ENCODE results near the gene MRPS34. TPM values are rescaled to one million over a fixed set of nuclear protein-coding genes. Genes with fewer than 3 reads are reported as not detected.

The MRPS34 gene
- total and polyA plus RNA-seq, 4 donors = 42.4 to 100 (median 58.7) TPM

DNA sequence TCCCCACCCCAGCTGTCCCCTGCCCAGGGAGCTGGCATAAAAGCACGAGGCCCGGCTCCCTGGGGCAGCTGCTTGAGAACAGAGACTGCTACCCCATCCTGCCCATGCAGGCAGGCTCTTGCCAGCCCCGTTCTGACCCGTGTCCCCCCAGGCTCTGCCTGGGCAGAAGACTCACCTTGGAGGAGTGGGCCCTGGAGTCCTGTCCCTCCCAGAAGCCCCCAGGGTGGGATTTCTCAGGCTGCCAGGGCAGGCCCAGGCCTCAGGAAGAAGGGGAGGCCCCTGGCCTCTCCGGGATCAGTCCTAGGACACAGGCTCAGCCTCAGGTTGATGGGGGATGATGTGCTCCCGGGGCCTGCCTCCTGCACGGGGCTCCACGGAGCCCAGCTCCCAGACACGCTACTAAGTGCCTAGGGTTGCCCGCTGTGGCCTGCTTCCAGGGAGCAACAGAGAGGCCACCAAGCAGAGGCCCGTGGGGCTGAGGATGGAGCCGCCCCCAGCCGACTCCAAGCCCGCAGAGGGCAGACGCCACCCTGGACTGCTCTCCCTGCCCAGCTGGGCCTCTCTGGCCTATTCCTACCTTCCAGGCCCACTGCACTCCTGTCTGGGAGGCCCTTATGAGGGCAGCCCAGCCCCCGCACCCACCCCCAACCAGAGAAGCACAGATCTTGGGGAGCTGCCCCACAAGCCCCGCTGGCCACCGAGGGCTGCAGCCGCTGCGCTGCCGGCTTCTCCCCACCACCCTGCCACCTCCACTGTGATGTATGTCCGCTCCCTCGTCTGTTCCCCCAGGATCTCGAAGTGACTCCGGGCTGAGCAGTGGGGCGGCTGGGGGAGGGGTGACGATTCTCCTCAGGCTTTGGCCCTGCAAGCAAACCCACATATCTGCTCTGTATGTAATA lies 3.3 kb downstream of the MRPS34 start:
- Histone ChIP-seq H3K27ac (ENCODE audit: low read depth in 1 of 2, low read length in 2 of 2) (no peak overlapping the region), H3K36me3 (ENCODE audit: control insufficient read depth in 4 of 4, insufficient read depth in 3 of 4, low read depth in 1 of 4, low read length in 3 of 4) (peaks cover 5 to 33% (median 10%) of the 10 kb centered on the region in 4 donors), H3K9me3 (ENCODE audit: control insufficient read depth in 4 of 4, low read length in 3 of 4) (no peaks in the 10 kb centered on the region), H3K27me3 (ENCODE audit: control insufficient read depth in 4 of 4, insufficient read depth in 4 of 4, low read length in 3 of 4) (no peaks in the 10 kb centered on the region), H3K9ac (ENCODE audit: low read depth in 1 of 2, low read length in 2 of 2) (no peak overlapping the region), H3K4me1 (ENCODE audit: control insufficient read depth in 4 of 4, insufficient read depth in 4 of 4, low read length in 3 of 4) (peaks cover 10 to 40% (median 25%) of the 10 kb centered on the region in 4 donors), H3K4me3 (ENCODE audit: low read depth in 1 of 3, low read length in 3 of 3) (peak overlapping the region in 1 of 3 donors; percentile 50)
- WGBS = 86% methylated on average over 27 of the region's 27 CpGs
- no peak for DNase-seq (ENCODE audit: low spot score)
- no peak for TF ChIP-seq HNF4G (IDR thresholded peaks at IDR 0.05)
- no peak for TF ChIP-seq SP1 (IDR thresholded peaks at IDR 0.05)

DNA sequence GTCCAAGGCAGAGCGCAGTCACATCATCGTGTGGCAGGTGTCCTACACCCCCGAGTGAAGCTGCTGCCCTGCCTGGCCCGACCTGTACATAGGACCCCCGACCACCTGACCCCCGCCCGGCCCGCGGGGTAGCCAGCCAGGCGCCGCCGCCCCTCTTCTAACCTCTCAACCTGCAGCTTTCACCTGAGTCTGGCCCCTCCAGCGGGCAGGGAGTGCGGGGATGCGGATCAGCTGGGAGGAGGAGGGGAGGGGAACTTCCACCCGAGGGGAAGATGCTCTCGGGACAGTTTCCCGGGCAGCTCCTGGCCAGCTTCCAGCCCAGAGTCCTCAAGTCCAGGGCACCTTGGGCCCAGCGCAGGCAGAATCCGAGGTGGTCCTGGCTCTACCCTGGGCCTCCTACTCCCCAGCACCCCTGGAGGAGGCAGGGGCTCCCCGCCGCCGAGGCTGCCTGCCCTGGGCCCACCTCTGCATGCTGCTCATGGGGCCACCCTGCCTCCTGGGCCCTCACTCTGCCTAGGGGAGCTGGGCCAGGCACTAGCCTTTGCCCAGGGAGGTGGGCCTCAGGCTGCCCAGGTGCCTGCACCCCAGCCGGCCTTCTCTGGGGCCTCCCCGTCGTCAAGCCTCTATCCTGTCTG lies 4.0 kb downstream of the MRPS34 start:
- TF ChIP-seq, protein P1, sequence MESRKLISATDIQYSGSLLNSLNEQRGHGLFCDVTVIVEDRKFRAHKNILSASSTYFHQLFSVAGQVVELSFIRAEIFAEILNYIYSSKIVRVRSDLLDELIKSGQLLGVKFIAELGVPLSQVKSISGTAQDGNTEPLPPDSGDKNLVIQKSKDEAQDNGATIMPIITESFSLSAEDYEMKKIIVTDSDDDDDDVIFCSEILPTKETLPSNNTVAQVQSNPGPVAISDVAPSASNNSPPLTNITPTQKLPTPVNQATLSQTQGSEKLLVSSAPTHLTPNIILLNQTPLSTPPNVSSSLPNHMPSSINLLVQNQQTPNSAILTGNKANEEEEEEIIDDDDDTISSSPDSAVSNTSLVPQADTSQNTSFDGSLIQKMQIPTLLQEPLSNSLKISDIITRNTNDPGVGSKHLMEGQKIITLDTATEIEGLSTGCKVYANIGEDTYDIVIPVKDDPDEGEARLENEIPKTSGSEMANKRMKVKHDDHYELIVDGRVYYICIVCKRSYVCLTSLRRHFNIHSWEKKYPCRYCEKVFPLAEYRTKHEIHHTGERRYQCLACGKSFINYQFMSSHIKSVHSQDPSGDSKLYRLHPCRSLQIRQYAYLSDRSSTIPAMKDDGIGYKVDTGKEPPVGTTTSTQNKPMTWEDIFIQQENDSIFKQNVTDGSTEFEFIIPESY (IDR thresholded peaks at IDR 0.05) = no peak
- no peak for TF ChIP-seq TAF1 (conservative IDR thresholded peaks at IDR 0.05)
- TF ChIP-seq NR2F2 (IDR thresholded peaks at IDR 0.05) = no peak
- TF ChIP-seq RXRA (IDR thresholded peaks at IDR 0.05) = no peak
- no peak for TF ChIP-seq HNF4G (IDR thresholded peaks at IDR 0.05)
- H3K36me3 ChIP-seq (ENCODE audit: control insufficient read depth in 4 of 4, insufficient read depth in 3 of 4, low read depth in 1 of 4, low read length in 3 of 4) = peaks cover 5 to 38% (median 12%) of the 10 kb centered on the region in 4 donors
- no peak overlapping the region for H3K9ac ChIP-seq (ENCODE audit: low read depth in 1 of 2, low read length in 2 of 2)
- no peak overlapping the region for H3K27ac ChIP-seq (ENCODE audit: low read depth in 1 of 2, low read length in 2 of 2)
- 85% methylated on average over 26 of the region's 26 CpGs for WGBS
- no peak overlapping the region for H3K4me3 ChIP-seq (ENCODE audit: low read depth in 1 of 3, low read length in 3 of 3)
- peaks cover 3 to 32% (median 18%) of the 10 kb centered on the region in 4 donors for H3K4me1 ChIP-seq (ENCODE audit: control insufficient read depth in 4 of 4, insufficient read depth in 4 of 4, low read length in 3 of 4)
- H3K27me3 ChIP-seq (ENCODE audit: control insufficient read depth in 4 of 4, insufficient read depth in 4 of 4, low read length in 3 of 4) = no peaks in the 10 kb centered on the region
- DNase-seq (ENCODE audit: low spot score) = no peak
- no peaks in the 10 kb centered on the region for H3K9me3 ChIP-seq (ENCODE audit: control insufficient read depth in 4 of 4, low read length in 3 of 4)

DNA sequence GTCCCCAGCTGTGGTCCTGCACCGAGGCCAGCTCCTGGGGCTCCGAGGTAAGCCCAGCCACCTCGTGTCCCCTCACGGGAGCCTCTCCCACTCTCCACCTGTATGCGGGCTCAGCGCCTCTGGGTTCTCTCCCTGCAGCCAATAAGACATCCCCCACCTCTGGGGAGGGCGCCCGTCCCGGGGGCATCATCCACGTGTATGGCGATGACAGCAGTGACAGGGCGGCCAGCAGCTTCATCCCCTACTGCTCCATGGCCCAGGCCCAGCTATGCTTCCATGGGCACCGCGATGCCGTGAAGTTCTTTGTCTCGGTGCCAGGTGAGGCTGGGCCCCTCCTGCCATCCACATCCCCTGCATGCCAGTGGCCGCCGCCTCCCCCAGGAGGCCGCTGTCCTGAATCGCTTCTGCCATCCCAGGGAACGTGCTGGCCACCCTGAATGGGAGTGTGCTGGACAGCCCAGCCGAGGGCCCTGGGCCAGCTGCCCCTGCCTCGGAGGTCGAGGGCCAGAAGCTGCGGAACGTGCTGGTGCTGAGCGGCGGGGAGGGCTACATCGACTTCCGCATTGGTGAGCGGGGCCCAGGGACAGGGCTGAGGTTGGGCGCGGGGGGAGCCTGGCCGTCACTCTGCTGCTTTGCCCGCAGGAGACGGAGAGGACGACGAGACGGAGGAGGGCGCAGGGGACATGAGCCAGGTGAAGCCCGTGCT lies 4.7 kb downstream of the MRPS34 start:
- Histone ChIP-seq H3K4me1 (ENCODE audit: control insufficient read depth in 4 of 4, insufficient read depth in 4 of 4, low read length in 3 of 4) (peaks cover 0 to 25% (median 13%) of the 10 kb centered on the region in 4 donors), H3K9me3 (ENCODE audit: control insufficient read depth in 4 of 4, low read length in 3 of 4) (no peaks in the 10 kb centered on the region), H3K27me3 (ENCODE audit: control insufficient read depth in 4 of 4, insufficient read depth in 4 of 4, low read length in 3 of 4) (no peaks in the 10 kb centered on the region), H3K36me3 (ENCODE audit: control insufficient read depth in 4 of 4, insufficient read depth in 3 of 4, low read depth in 1 of 4, low read length in 3 of 4) (peaks cover 6 to 38% (median 12%) of the 10 kb centered on the region in 4 donors), H3K27ac (ENCODE audit: low read depth in 1 of 2, low read length in 2 of 2) (no peak overlapping the region), H3K9ac (ENCODE audit: low read depth in 1 of 2, low read length in 2 of 2) (no peak overlapping the region), H3K4me3 (ENCODE audit: low read depth in 1 of 3, low read length in 3 of 3) (no peak overlapping the region)
- 91% methylated on average over 41 of the region's 41 CpGs for WGBS
- TF ChIP-seq NR2F2 (IDR thresholded peaks at IDR 0.05) = no peak
- TF ChIP-seq HNF4G (IDR thresholded peaks at IDR 0.05) = no peak
- no peak for TF ChIP-seq RXRA (IDR thresholded peaks at IDR 0.05)
- DNase-seq (ENCODE audit: low spot score) = no peak

Measured in liver (tissue), 9 donors.